CD14-positive monocyte (primary cell): ENCODE data around the gene PIGC. TPM values are rescaled to one million over a fixed set of nuclear protein-coding genes. Genes with fewer than 3 reads are reported as not detected.

Experiments
- DNase-seq, 3 donors: peaks; one replicate each; pipeline ENCODE4 v3.0.0-alpha.2; 2011 to 2022
- H2AFZ ChIP-seq: 2 replicates; pipeline ENCODE4 v1.6.0; 2012; ENCODE audit warnings: mild to moderate bottlenecking, low read depth, low read length, inconsistent platforms; ENCODE audit not compliant: insufficient read depth, poor library complexity, severe bottlenecking
- H3K27ac ChIP-seq, 2 donors: 1 replicate in 1 of 2; 2 replicates in 1 of 2; pipeline ENCODE4 v1.5.1; 2012 to 2013; ENCODE audit warnings: low read length in 2 of 2, control low read depth in 1 of 2, inconsistent platforms in 1 of 2, low read depth in 1 of 2, mild to moderate bottlenecking in 1 of 2
- H3K27me3 ChIP-seq, 2 donors: one replicate each; pipeline versions ENCODE4 v1.6.0 to v1.6.1; 2011 to 2013; ENCODE audit warnings: low read length in 2 of 2; ENCODE audit not compliant: control insufficient read depth in 2 of 2, insufficient read depth in 2 of 2
- H3K36me3 ChIP-seq, 2 donors: replicated peaks in 1 of 2; 1 replicate in 1 of 2; 2 replicates in 1 of 2; pipeline versions ENCODE4 v1.5.1 to v1.6.1; 2012 to 2013; ENCODE audit warnings: low read length in 2 of 2, control low read depth in 1 of 2, inconsistent platforms in 1 of 2, mild to moderate bottlenecking in 1 of 2; ENCODE audit not compliant: insufficient read depth in 2 of 2, control insufficient read depth in 1 of 2
- H3K4me1 ChIP-seq, 2 donors: 1 replicate in 1 of 2; 2 replicates in 1 of 2; pipeline versions ENCODE4 v1.5.1 to v1.6.1; 2012 to 2013; ENCODE audit warnings: low read length in 2 of 2, control low read depth in 1 of 2, inconsistent platforms in 1 of 2, mild to moderate bottlenecking in 1 of 2, moderate library complexity in 1 of 2; ENCODE audit not compliant: insufficient read depth in 2 of 2, control insufficient read depth in 1 of 2
- H3K4me2 ChIP-seq: replicated peaks from 2 replicates; pipeline ENCODE3; 2012; ENCODE audit warnings: low read length, moderate library complexity, mild to moderate bottlenecking; ENCODE audit not compliant: poor library complexity, severe bottlenecking; ENCODE audit errors: extremely low read depth
- H3K4me3 ChIP-seq, 3 experiments: fragments of 200-600 bp in 1 of 3; sonication (generic) in 1 of 3; replicated peaks in 1 of 3; 1 replicate in 2 of 3; 2 replicates in 1 of 3; pipeline ENCODE4 v1.5.1; 2011 to 2013; ENCODE audit warnings: low read length in 3 of 3, mild to moderate bottlenecking in 3 of 3, control low read depth in 2 of 3, low read depth in 2 of 3, inconsistent platforms in 1 of 3, moderate library complexity in 1 of 3
- H3K79me2 ChIP-seq: 2 replicates; pipeline ENCODE4 v1.6.0; 2012; ENCODE audit warnings: mild to moderate bottlenecking, control low read depth, inconsistent platforms, low read length, moderate library complexity; ENCODE audit not compliant: insufficient read depth
- H3K9ac ChIP-seq: 2 replicates; pipeline ENCODE4 v1.6.0; 2017; ENCODE audit warnings: low read length, mild to moderate bottlenecking; ENCODE audit not compliant: insufficient read depth, poor library complexity, severe bottlenecking
- H3K9me3 ChIP-seq, 2 donors: replicated peaks in 1 of 2; 1 replicate in 1 of 2; 2 replicates in 1 of 2; pipeline versions ENCODE4 v1.5.1 to v1.6.1; 2012 to 2013; ENCODE audit warnings: low read length in 2 of 2, control low read depth in 1 of 2; ENCODE audit not compliant: control insufficient read depth in 1 of 2, insufficient read depth in 1 of 2
- H4K20me1 ChIP-seq: 2 replicates; pipeline ENCODE4 v1.6.0; 2012; ENCODE audit warnings: mild to moderate bottlenecking, low read length, control low read depth, moderate library complexity; ENCODE audit not compliant: insufficient read depth
- H3K27ac Mint-ChIP-seq, 7 donors: one replicate each; pipeline ENCODE4 v1.8.0; 2020; ENCODE audit warnings: mild to moderate bottlenecking in 7 of 7, mixed read lengths in 7 of 7, moderate library complexity in 6 of 7, inconsistent platforms in 2 of 7
- H3K27me3 Mint-ChIP-seq, 3 donors: one replicate each; pipeline ENCODE4 v1.8.0; 2021 to 2022; ENCODE audit warnings: low read depth in 3 of 3, mild to moderate bottlenecking in 3 of 3, mixed read lengths in 3 of 3, moderate library complexity in 3 of 3, inconsistent platforms in 1 of 3
- H3K36me3 Mint-ChIP-seq, 2 donors: one replicate each; pipeline ENCODE4 v1.8.0; 2020; ENCODE audit warnings: mixed read lengths in 2 of 2, inconsistent platforms in 1 of 2, mild to moderate bottlenecking in 1 of 2
- H3K4me1 Mint-ChIP-seq: one replicate; pipeline ENCODE4 v1.8.0; 2020; ENCODE audit warnings: mild to moderate bottlenecking, mixed read lengths
- H3K4me3 Mint-ChIP-seq, 2 donors: one replicate each; pipeline ENCODE4 v1.8.0; 2020; ENCODE audit warnings: mild to moderate bottlenecking in 2 of 2, mixed read lengths in 2 of 2, moderate library complexity in 1 of 2
- H3K9me3 Mint-ChIP-seq, 7 donors: one replicate each; pipeline ENCODE4 v1.8.0; 2020 to 2022; ENCODE audit warnings: mixed read lengths in 7 of 7, mild to moderate bottlenecking in 6 of 7, moderate library complexity in 6 of 7, inconsistent platforms in 2 of 7
- WGBS: methylation state at CpG from one replicate; pipeline ENCODE4 v1.1.5; 2013; ENCODE audit warnings: missing lambda C conversion rate; ENCODE audit not compliant: insufficient coverage; 5-methylcytosine and 5-hydroxymethylcytosine counted together
- intact Hi-C, 2 donors: fragments of 100-400 bp; cut with micrococcal nuclease; formaldehyde crosslinking; loops; one replicate each; pipeline versions ENCODE4 v1.15.0 to v1.15.1; 2023
- polyA plus RNA-seq, 3 donors: library from polyadenylated mRNA; depleted of rRNA in 1 of 3; unstranded in 2 of 3; stranded (reverse) in 1 of 3; fragments of 300-500 nt in 2 of 3; fragments of >200 nt in 1 of 3; fragmentation: Illumina TruSeq in 2 of 3; gene quantifications; 1 replicate in 2 of 3; 2 replicates in 1 of 3; pipeline ENCODE4 v1.2.3, GENCODE V29; 2012 to 2021
- TF ChIP-seq, protein P1 (sequence below): fragments of 200-600 bp; IDR thresholded peaks from one replicate; pipeline ENCODE4 v1.8.0; 2022; ENCODE audit warnings: antibody characterized with exemption, mild to moderate bottlenecking

Gene PIGC
- polyA plus RNA-seq, 3 donors = 11.5 to 61.5 (median 51.1) TPM

GRCh38 chr1:172416496-172417035, 27.3 kb downstream of the PIGC start:
- Histone ChIP-seq H3K9me3 (no peaks in the 10 kb centered on the region), H3K36me3 (no peaks in the 10 kb centered on the region), H3K27me3 (no peaks in the 10 kb centered on the region), H3K4me2 (no peak overlapping the region), H3K27ac (no peak overlapping the region), H4K20me1 (no peaks in the 10 kb centered on the region), H2AFZ (no peak overlapping the region), H3K79me2 (no peaks in the 10 kb centered on the region), H3K4me1 (no peaks in the 10 kb centered on the region), H3K9ac (no peak overlapping the region), H3K4me3 (no peak overlapping the region)
- peaks cover 0 to 3% (median 1%) of the 10 kb centered on the region in 3 donors for H3K27me3 Mint-ChIP-seq
- 100% methylated on average over 1 of the region's 4 CpGs for WGBS
- DNase-seq = no peak
- intact Hi-C loops = no loop called here
- H3K27ac Mint-ChIP-seq = no peak overlapping the region
- H3K36me3 Mint-ChIP-seq = no peaks in the 10 kb centered on the region
- H3K4me3 Mint-ChIP-seq = no peak overlapping the region
- no peaks in the 10 kb centered on the region for H3K9me3 Mint-ChIP-seq
- TF ChIP-seq, protein P1, sequence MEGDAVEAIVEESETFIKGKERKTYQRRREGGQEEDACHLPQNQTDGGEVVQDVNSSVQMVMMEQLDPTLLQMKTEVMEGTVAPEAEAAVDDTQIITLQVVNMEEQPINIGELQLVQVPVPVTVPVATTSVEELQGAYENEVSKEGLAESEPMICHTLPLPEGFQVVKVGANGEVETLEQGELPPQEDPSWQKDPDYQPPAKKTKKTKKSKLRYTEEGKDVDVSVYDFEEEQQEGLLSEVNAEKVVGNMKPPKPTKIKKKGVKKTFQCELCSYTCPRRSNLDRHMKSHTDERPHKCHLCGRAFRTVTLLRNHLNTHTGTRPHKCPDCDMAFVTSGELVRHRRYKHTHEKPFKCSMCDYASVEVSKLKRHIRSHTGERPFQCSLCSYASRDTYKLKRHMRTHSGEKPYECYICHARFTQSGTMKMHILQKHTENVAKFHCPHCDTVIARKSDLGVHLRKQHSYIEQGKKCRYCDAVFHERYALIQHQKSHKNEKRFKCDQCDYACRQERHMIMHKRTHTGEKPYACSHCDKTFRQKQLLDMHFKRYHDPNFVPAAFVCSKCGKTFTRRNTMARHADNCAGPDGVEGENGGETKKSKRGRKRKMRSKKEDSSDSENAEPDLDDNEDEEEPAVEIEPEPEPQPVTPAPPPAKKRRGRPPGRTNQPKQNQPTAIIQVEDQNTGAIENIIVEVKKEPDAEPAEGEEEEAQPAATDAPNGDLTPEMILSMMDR = no peak
- no peaks in the 10 kb centered on the region for H3K4me1 Mint-ChIP-seq

DNA sequence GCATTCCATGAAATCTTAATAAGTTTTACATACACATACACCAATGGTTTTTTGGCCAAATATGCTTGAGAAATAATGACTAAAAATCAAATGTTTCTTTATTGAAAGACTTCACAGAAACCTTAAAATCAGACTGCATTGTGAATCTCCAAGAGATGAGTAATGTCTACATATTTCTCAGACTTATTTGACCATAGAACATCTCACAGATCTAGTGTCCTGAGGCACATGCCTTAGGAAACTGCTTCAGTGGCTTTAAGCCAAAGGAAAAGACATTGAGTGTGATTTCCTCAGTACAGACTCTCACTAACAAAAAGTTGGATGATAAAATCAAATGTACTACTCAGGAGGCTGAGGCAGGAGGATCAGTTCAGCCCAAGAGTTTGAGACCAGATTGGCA, 29.5 kb downstream of the PIGC start:
- Mint-ChIP-seq H3K36me3 (no peaks in the 10 kb centered on the region), H3K4me1 (no peaks in the 10 kb centered on the region), H3K27me3 (peaks cover 0 to 3% (median 1%) of the 10 kb centered on the region in 3 donors), H3K9me3 (no peaks in the 10 kb centered on the region), H3K27ac (no peak overlapping the region), H3K4me3 (no peak overlapping the region)
- H3K36me3 ChIP-seq = no peaks in the 10 kb centered on the region
- no peak overlapping the region for H3K9ac ChIP-seq
- no peaks in the 10 kb centered on the region for H3K27me3 ChIP-seq
- H3K4me2 ChIP-seq = no peak overlapping the region
- H3K4me1 ChIP-seq = no peaks in the 10 kb centered on the region
- intact Hi-C loops = no loop called here
- no peak for DNase-seq
- TF ChIP-seq, protein P1 = no peak
- H3K79me2 ChIP-seq = no peaks in the 10 kb centered on the region
- no peaks in the 10 kb centered on the region for H4K20me1 ChIP-seq
- H2AFZ ChIP-seq = no peak overlapping the region
- no peaks in the 10 kb centered on the region for H3K9me3 ChIP-seq
- no peak overlapping the region for H3K4me3 ChIP-seq
- no peak overlapping the region for H3K27ac ChIP-seq
